Heart right ventricle (tissue), 16 donors: Measurements from ENCODE around the gene DHRSX. TPM values are rescaled to one million over a fixed set of nuclear protein-coding genes. Genes with fewer than 3 reads are reported as not detected.
A peak's percentile ranks its signal among the peaks of the same experiment; 100 is the strongest.

Experiments
- ATAC-seq, 8 donors: fragments of 200-7000 bp; cut with Tn5 transposase; one replicate each; pipeline ENCODE4 v1.9.1; 2020; ENCODE audit warnings: mild to moderate bottlenecking in 8 of 8, moderate library complexity in 8 of 8, moderate number of reproducible peaks in 1 of 8
- DNase-seq, 2 donors: peaks; one replicate each; pipeline ENCODE4 v3.0.0-alpha.2; 2020
- H3K27ac ChIP-seq, 10 donors: fragments of 200-600 bp; sonication (generic) in 2 of 10; one replicate each; pipeline versions ENCODE4 v1.5.0 to v1.8.0; 2020 to 2022; ENCODE audit warnings: mild to moderate bottlenecking in 3 of 10
- H3K27me3 ChIP-seq, 7 donors: fragments of 200-600 bp; one replicate each; pipeline ENCODE4 v1.8.0; 2021 to 2022; ENCODE audit warnings: mild to moderate bottlenecking in 2 of 7
- H3K36me3 ChIP-seq, 9 donors: fragments of 200-600 bp; sonication (generic) in 1 of 9; one replicate each; pipeline versions ENCODE4 v1.5.0 to v1.8.0; 2020 to 2022; ENCODE audit warnings: mild to moderate bottlenecking in 2 of 9
- H3K4me1 ChIP-seq, 9 donors: fragments of 200-600 bp; sonication (generic) in 1 of 9; one replicate each; pipeline versions ENCODE4 v1.5.0 to v1.8.0; 2020 to 2022; ENCODE audit warnings: mild to moderate bottlenecking in 4 of 9
- H3K4me3 ChIP-seq, 10 donors: fragments of 200-600 bp; sonication (generic) in 2 of 10; one replicate each; pipeline versions ENCODE4 v1.5.0 to v1.8.0; 2020 to 2022; ENCODE audit warnings: mild to moderate bottlenecking in 7 of 10, moderate library complexity in 2 of 10
- H3K9me3 ChIP-seq, 11 donors: fragments of 200-600 bp in 10 of 11; sonication (generic) in 2 of 11; one replicate each; pipeline versions ENCODE4 v1.5.0 to v1.8.0; 2013 to 2022; ENCODE audit warnings: mild to moderate bottlenecking in 2 of 11, control low read depth in 1 of 11, moderate library complexity in 1 of 11
- CTCF ChIP-seq, 9 donors: fragments of 200-600 bp; sonication (generic) in 2 of 9; IDR thresholded peaks; one replicate each; pipeline versions ENCODE4 v1.5.0 to v1.8.0; 2021 to 2022; ENCODE audit warnings: antibody characterized with exemption in 9 of 9, mild to moderate bottlenecking in 5 of 9, moderate library complexity in 1 of 9
- WGBS, 2 donors: extraction: QIAGEN DNeasy Blood & Tissue Kit; methylation state at CpG; one replicate each; pipeline ENCODE4 v1.1.7; 2013; ENCODE audit warnings: inconsistent platforms in 1 of 2; 5-methylcytosine and 5-hydroxymethylcytosine counted together
- intact Hi-C, 10 donors: fragments of 100-400 bp; cut with DNase I; formaldehyde crosslinking; loops; one replicate each; pipeline versions ENCODE4 v1.11.1 to v1.14.2; 2022
- long read RNA-seq, 3 donors: library from polyadenylated mRNA; unstranded; transcript quantifications; one replicate each; pipeline ENCODE4 v2.0.0, GENCODE V29; 2020 to 2021
- polyA plus RNA-seq, 2 donors: library from polyadenylated mRNA; stranded (reverse); fragments of 200-250 nt; gene quantifications; one replicate each; pipeline ENCODE4 v1.2.3, GENCODE V29; 2013
- total RNA-seq, 10 donors: library from RNA; stranded (reverse); fragmentation: NEBNext Ultra II Directional in 3 of 10; extraction: Animal tissue kit (Norgen Biotek cat#: 25700) in 3 of 10; gene quantifications; one replicate each; pipeline versions ENCODE4 v1.2.1 to v1.2.4, GENCODE V29; 2021 to 2023
- donor health status: Arrhythmogenic right ventricular cardiomyopathy.
- donor health status: ischemic (EF 13 %, LVEDD 7.1; RV severe dilation, severe dysfunction).
- donor health status: healthy with polysubstance abuse.
- donor health status: DM: no; HTN: yes; CAD: no.
- donor health status: DM: no; HTN: no; CAD: no.
- donor health status: ischemic (EF 25% LVEDD 6.9; RV normal size, moderate dysfunction).
- donor health status: ischemic (EF 25% LVEDD 5.7; RV mildly dilated, moderate dysfunction).
- donor health status: healthy.
- donor health status: DM: yes; HTN: yes; CAD: no.
- donor health status: Ischemic cardiomyopathy.
- donor health status: ischemic (EF 35%, LVEDD 5.7; RV mildly dilated, moderate dysfunction).
- donor health status: nonischemic (EF 11% LVEDD 7.7; RV severe dilation, severe dysfunction).
- donor health status: DM: yes; HTN: yes; CAD: no.
- donor health status: PGD.
- donor health status: ischemic (EF 29% LVEDD 5.4; RV normal size, mild dysfunction).
- donor health status: nonischemic (EF 23%, LVEDD 6.1; RV moderate dilation, normal function).

Gene DHRSX
- total RNA-seq (10 to 100 TPM; 21.1 to 35.9 (median 28.5) TPM), polyA plus RNA-seq (10 to 100 TPM; 13.8 to 20.5 TPM)
- long read RNA-seq, donor 1, transcript DHRSX-201 (7 exons, 2,571 nt) = major isoform, 26 of 119 reads
- long read RNA-seq, donor 1, partial matches to known transcripts = 3 of 119 reads
- long read RNA-seq, donor 1, other reads (novel, unspliced or antisense) = 89 of 119 reads
- long read RNA-seq, donor 2, transcript DHRSX-201 (7 exons, 2,571 nt) = major isoform, 15 of 120 reads
- long read RNA-seq, donor 2, partial matches to known transcripts = 8 of 120 reads
- long read RNA-seq, donor 2, other reads (novel, unspliced or antisense) = 96 of 120 reads
- long read RNA-seq, donor 3, transcript DHRSX-201 (7 exons, 2,571 nt) = major isoform, 19 of 31 reads
- long read RNA-seq, donor 3, partial matches to known transcripts = 3 of 31 reads
- long read RNA-seq, donor 3, other reads (novel, unspliced or antisense) = 6 of 31 reads

GRCh38 chrX:2500803-2501558 is at the start of gene DHRSX, which contains the start of gene ZBED1:
TSS of gene DHRSX (minus strand) at chrX:2500976. CDS start at chrX:2500925, 51 bp downstream.
TSS of gene ZBED1 (minus strand) at chrX:2500976. CDS start at chrX:2490719, 10,257 bp downstream.
- Histone ChIP-seq H3K27me3 (no peaks in the 10 kb centered on the region), H3K36me3 (peaks cover 0 to 7% (median 0%) of the 10 kb centered on the region in 9 donors), H3K4me1 (peaks cover 7 to 39% (median 33%) of the 10 kb centered on the region in 9 donors), H3K9me3 (no peaks in the 10 kb centered on the region), H3K27ac (peak within 1 kb of the TSS; percentile 63 to 97 (median 94)), H3K4me3 (peak within 1 kb of the TSS; percentile 68 to 96 (median 88))
- peak in 7 of 8 donors; percentile 27 to 83 (median 47) for ATAC-seq
- peak; percentile 43 to 67 for DNase-seq
- intact Hi-C loops = loop anchor here in 2 of 10 donors (10.0 kb wide), 2 partner anchors 104 to 216 kb away; no protein-coding TSS in a partner anchor
- WGBS, 2 donors = 4% methylated on average over 43 to 57 of the region's 57 CpGs
- no peak for TF ChIP-seq CTCF (IDR thresholded peaks at IDR 0.05)

GRCh38 chrX:2549876-2550275 is 49.1 kb upstream of the DHRSX start:
- H3K9me3 ChIP-seq = peaks cover 0 to 11% (median 0%) of the 10 kb centered on the region in 11 donors
- intact Hi-C loops = no loop called here

GRCh38 chrX:2548711-2549423 is 48.1 kb upstream of the DHRSX start:
- peak in 1 of 9 donors; percentile 19 for TF ChIP-seq CTCF (IDR thresholded peaks at IDR 0.05)
- Histone ChIP-seq H3K36me3 (no peaks in the 10 kb centered on the region), H3K27me3 (peaks cover 0 to 14% (median 0%) of the 10 kb centered on the region in 7 donors), H3K4me1 (peaks cover 0 to 5% (median 0%) of the 10 kb centered on the region in 9 donors), H3K27ac (no peak overlapping the region), H3K4me3 (no peak overlapping the region), H3K9me3 (peaks cover 0 to 11% (median 0%) of the 10 kb centered on the region in 11 donors)
- peak in 2 of 8 donors; percentile 20 to 21 for ATAC-seq
- WGBS, 2 donors = 41 to 51% methylated on average over 11 of the region's 11 CpGs
- DNase-seq = no peak
- intact Hi-C loops = no loop called here

More at GRCh38 chrX:2549876-2550275, 49.1 kb upstream of the DHRSX start:
- 33 to 38% methylated on average over 7 of the region's 7 CpGs for WGBS, 2 donors
- Histone ChIP-seq H3K36me3 (no peaks in the 10 kb centered on the region), H3K4me3 (no peak overlapping the region), H3K4me1 (peaks cover 0 to 5% (median 0%) of the 10 kb centered on the region in 9 donors), H3K27ac (no peak overlapping the region), H3K27me3 (peaks cover 0 to 15% (median 0%) of the 10 kb centered on the region in 7 donors)
- no peak for TF ChIP-seq CTCF (IDR thresholded peaks at IDR 0.05)
- DNase-seq (no peak), ATAC-seq (no peak)
